ENCODE data around the gene TIMM22.
"Not testable (repeated sequence)": the region's sequence is repeated elsewhere in the genome, so short reads cannot be mapped to it uniquely, and the experiment has no call there.

The TIMM22 gene

GRCh38 chr17:971861-972260, 25.1 kb upstream of the TIMM22 start:
- not testable (repeated sequence) for DNase-seq (ENCODE audit: low spot score)

- DNase-seq (ENCODE audit: low spot score): no peak
These were observed 23.9 kb upstream of the TIMM22 start for GRCh38 chr17:973053-973452.

GRCh38 chr17:974778-975177, 22.2 kb upstream of the TIMM22 start:
- DNase-seq (ENCODE audit: low spot score): not testable (repeated sequence)

GRCh38 chr17:975371-975915, 21.5 kb upstream of the TIMM22 start:
- no peak for DNase-seq (ENCODE audit: low spot score)

GRCh38 chr17:976312-976711, 20.6 kb upstream of the TIMM22 start:
- no peak for DNase-seq (ENCODE audit: low spot score)

GRCh38 chr17:977166-977565, 19.8 kb upstream of the TIMM22 start:
- no peak for DNase-seq (ENCODE audit: low spot score)

- DNase-seq (ENCODE audit: low spot score): no peak
These were observed 18.5 kb upstream of the TIMM22 start for GRCh38 chr17:978103-979093.

- DNase-seq (ENCODE audit: low spot score): no peak
These were observed 17.8 kb upstream of the TIMM22 start for GRCh38 chr17:979212-979538.

- DNase-seq (ENCODE audit: low spot score): peak; percentile 77
These were observed 17.2 kb upstream of the TIMM22 start, which contains the start of gene NXN for GRCh38 chr17:979539-980405. TSS of gene NXN (minus strand) at chr17:979776.

GRCh38 chr17:980406-981291, 16.3 kb upstream of the TIMM22 start:
- DNase-seq (ENCODE audit: low spot score): peak; percentile 88

- no peak for DNase-seq (ENCODE audit: low spot score)
These were observed 15.7 kb upstream of the TIMM22 start for GRCh38 chr17:981292-981658.

- no peak for DNase-seq (ENCODE audit: low spot score)
These were observed 13.0 kb upstream of the TIMM22 start for GRCh38 chr17:983921-984320.

GRCh38 chr17:986322-986929, 10.5 kb upstream of the TIMM22 start:
- no peak for DNase-seq (ENCODE audit: low spot score)

GRCh38 chr17:987931-988330, 9.0 kb upstream of the TIMM22 start:
- no peak for DNase-seq (ENCODE audit: low spot score)

GRCh38 chr17:988561-988960, 8.4 kb upstream of the TIMM22 start:
- no peak for DNase-seq (ENCODE audit: low spot score)

- no peak for DNase-seq (ENCODE audit: low spot score)
These were observed 4.0 kb upstream of the TIMM22 start for GRCh38 chr17:992933-993332.

GRCh38 chr17:995324-995723, 1.6 kb upstream of the TIMM22 start:
- DNase-seq (ENCODE audit: low spot score): not testable (repeated sequence)

GRCh38 chr17:998111-998510, 1.2 kb downstream of the TIMM22 start:
- no peak for DNase-seq (ENCODE audit: low spot score)

- DNase-seq (ENCODE audit: low spot score): no peak
These were observed 3.9 kb downstream of the TIMM22 start for GRCh38 chr17:1000597-1001461.

Data from SK-N-DZ (cell line).